MM.1S (cell line): ENCODE data around the gene SERPINA10.
"Not testable (repeated sequence)": the region's sequence is repeated elsewhere in the genome, so short reads cannot be mapped to it uniquely, and the experiment has no call there.

ENCODE experiments used
- CTCF ChIP-seq: fragments of 300-600 bp; sonication (generic); IDR thresholded peaks from 2 replicates; pipeline ENCODE4 v1.5.1; 2016; ENCODE audit warnings: antibody characterized with exemption, low read length, mixed read lengths
- EZH2 ChIP-seq: fragments of 300-600 bp; sonication (generic); optimal IDR thresholded peaks from 2 replicates; pipeline ENCODE3; 2017; ENCODE audit warnings: low read depth, mild to moderate bottlenecking, antibody characterized with exemption, low read length, mixed read lengths
- EZH2phosphoT487 ChIP-seq: fragments of 300-600 bp; sonication (generic); IDR thresholded peaks from 2 replicates; pipeline ENCODE4 v1.6.1; 2018; ENCODE audit warnings: antibody characterized with exemption, low read length

- not testable (repeated sequence) for TF ChIP-seq CTCF, EZH2phosphoT487, EZH2
These were observed 28.9 kb downstream of the SERPINA10 start for GRCh38 chr14:94264195-94264594.
